Measurements from ENCODE around the gene ITGB4. TPM values are rescaled to one million over a fixed set of nuclear protein-coding genes. Genes with fewer than 3 reads are reported as not detected.
A peak's percentile ranks its signal among the peaks of the same experiment; 100 is the strongest.

The ITGB4 gene
- total and polyA plus RNA-seq, 2 of the 13 experiments (the other 11 are each of a cell fraction or from before 2014, with no cell fraction given), result 6.9 to 14.5 TPM

DNA sequence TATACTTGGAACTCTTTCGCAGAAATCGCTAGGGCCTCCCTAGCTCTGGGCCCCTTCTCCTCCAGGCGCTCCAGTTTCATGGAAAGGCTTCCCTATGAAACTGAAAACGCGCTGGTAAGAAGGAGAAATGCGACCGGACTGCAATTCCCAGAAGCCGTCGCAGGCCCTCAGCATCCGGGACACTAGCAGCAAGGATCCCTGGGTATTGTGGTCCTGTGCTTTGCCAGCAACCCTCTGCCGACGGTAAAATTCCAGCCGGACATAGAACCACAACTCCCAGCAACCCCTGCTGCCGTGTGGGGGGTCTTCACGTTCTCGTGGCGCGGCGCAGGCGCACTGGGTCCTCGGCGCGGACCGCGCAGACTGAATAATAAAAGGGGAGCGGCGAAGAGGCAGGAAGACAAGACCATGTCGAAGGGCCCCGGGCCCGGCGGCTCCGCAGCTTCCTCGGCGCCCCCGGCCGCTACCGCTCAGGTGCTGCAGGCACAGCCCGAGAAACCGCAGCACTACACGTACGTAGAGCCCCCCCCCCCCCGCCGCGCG is 63.3 kb downstream of the ITGB4 start, which contains the start of gene UNK (continued):
- TF ChIP-seq LRRFIP1 (CRISPR knock-in tag; conservative IDR thresholded peaks at IDR 0.05) (no peak), SNAPC2 (CRISPR knock-in tag; IDR thresholded peaks at IDR 0.05) (no peak), KDM1A (CRISPR knock-in tag; IDR thresholded peaks at IDR 0.05) (no peak), RFX3 (CRISPR knock-in tag; IDR thresholded peaks at IDR 0.05) (no peak), BRF2 (CRISPR knock-in tag; IDR thresholded peaks at IDR 0.05) (peak; percentile 46), ZNF569 (CRISPR knock-in tag; IDR thresholded peaks at IDR 0.05; ENCODE audit: borderline replicate concordance) (no peak), ZNF670 (CRISPR knock-in tag; IDR thresholded peaks at IDR 0.05; ENCODE audit: borderline replicate concordance) (peak; percentile 57; the same call in 1 of the 2 replicates), TRAFD1 (CRISPR knock-in tag; IDR thresholded peaks at IDR 0.05; ENCODE audit: borderline replicate concordance) (no peak), NPAS2 (CRISPR knock-in tag; IDR thresholded peaks at IDR 0.05; ENCODE audit: borderline replicate concordance) (no peak), ZSCAN25 (CRISPR knock-in tag; IDR thresholded peaks at IDR 0.05) (no peak), THYN1 (CRISPR knock-in tag; IDR thresholded peaks at IDR 0.05; ENCODE audit: borderline replicate concordance, low read depth) (no peak), IRF1 (CRISPR knock-in tag; IDR thresholded peaks at IDR 0.05; ENCODE audit: low read depth) (no peak), NFE2L2 (IDR thresholded peaks at IDR 0.05; ENCODE audit: low read length) (no peak), SSRP1 (CRISPR knock-in tag; IDR thresholded peaks at IDR 0.05) (no peak)
- TF ChIP-seq, protein P1, sequence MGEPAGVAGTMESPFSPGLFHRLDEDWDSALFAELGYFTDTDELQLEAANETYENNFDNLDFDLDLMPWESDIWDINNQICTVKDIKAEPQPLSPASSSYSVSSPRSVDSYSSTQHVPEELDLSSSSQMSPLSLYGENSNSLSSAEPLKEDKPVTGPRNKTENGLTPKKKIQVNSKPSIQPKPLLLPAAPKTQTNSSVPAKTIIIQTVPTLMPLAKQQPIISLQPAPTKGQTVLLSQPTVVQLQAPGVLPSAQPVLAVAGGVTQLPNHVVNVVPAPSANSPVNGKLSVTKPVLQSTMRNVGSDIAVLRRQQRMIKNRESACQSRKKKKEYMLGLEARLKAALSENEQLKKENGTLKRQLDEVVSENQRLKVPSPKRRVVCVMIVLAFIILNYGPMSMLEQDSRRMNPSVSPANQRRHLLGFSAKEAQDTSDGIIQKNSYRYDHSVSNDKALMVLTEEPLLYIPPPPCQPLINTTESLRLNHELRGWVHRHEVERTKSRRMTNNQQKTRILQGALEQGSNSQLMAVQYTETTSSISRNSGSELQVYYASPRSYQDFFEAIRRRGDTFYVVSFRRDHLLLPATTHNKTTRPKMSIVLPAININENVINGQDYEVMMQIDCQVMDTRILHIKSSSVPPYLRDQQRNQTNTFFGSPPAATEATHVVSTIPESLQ (CRISPR knock-in tag; conservative IDR thresholded peaks at IDR 0.05), result no peak
- TF ChIP-seq, protein P2, sequence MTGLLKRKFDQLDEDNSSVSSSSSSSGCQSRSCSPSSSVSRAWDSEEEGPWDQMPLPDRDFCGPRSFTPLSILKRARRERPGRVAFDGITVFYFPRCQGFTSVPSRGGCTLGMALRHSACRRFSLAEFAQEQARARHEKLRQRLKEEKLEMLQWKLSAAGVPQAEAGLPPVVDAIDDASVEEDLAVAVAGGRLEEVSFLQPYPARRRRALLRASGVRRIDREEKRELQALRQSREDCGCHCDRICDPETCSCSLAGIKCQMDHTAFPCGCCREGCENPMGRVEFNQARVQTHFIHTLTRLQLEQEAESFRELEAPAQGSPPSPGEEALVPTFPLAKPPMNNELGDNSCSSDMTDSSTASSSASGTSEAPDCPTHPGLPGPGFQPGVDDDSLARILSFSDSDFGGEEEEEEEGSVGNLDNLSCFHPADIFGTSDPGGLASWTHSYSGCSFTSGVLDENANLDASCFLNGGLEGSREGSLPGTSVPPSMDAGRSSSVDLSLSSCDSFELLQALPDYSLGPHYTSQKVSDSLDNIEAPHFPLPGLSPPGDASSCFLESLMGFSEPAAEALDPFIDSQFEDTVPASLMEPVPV (CRISPR knock-in tag; IDR thresholded peaks at IDR 0.05), result peak; percentile 93; the same call in 1 of the 2 replicates
- TF ChIP-seq, protein P3, sequence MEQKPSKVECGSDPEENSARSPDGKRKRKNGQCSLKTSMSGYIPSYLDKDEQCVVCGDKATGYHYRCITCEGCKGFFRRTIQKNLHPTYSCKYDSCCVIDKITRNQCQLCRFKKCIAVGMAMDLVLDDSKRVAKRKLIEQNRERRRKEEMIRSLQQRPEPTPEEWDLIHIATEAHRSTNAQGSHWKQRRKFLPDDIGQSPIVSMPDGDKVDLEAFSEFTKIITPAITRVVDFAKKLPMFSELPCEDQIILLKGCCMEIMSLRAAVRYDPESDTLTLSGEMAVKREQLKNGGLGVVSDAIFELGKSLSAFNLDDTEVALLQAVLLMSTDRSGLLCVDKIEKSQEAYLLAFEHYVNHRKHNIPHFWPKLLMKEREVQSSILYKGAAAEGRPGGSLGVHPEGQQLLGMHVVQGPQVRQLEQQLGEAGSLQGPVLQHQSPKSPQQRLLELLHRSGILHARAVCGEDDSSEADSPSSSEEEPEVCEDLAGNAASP (CRISPR knock-in tag; IDR thresholded peaks at IDR 0.05; ENCODE audit: borderline replicate concordance), result peak; percentile 20; the same call in 1 of the 2 replicates
